ENCODE data around the gene ALDOC.

The ALDOC gene

DNA sequence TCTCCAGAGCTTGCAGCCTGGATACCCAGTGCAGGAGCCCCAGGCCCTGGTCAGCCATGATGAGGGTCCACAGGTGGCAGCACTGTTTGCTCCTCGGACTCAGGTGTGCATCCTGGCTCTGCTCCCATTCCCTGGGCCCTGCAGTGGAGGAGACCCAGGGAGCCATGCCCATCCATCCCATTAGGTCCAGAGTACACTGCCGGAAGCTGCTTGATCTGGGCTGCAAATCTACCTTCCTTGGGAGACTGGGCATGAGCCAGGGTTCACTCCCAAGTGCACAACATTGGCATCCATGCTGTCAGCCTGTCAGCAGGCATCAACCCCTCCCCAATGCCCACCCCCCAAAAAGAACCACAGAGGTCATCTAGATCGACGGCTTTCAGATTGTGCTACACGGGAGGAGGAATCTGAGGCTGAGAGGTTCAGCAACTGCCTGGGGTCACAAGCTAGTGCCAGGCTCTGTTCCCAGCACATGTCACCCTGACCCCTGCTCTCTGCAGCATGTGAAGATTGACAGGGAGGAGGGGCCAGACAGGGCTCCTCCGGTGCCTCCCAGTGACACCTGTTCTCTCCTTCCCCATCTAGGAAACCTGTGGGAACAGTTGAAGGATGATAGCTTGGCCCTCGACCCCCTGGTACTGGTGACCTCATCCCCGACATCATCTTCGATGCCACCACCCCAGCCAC lies 40.0 kb downstream of the ALDOC start:
- no peak for TF ChIP-seq CTCF (conservative IDR thresholded peaks at IDR 0.05; ENCODE audit: low read depth)
- H3K27ac ChIP-seq, result no peak overlapping the region
- no peak for DNase-seq (ENCODE audit: low spot score)
- CTCF ChIA-PET, result interaction anchor here (0.9 to 1.0 kb wide), 2 partner anchors 11 to 44 kb away, joined by 4 to 5 read pairs; no protein-coding TSS in a partner anchor
- POLR2A ChIA-PET (ENCODE audit: low non-redundant PET), result no interaction called here

GRCh38 chr17:28534740-28535375 lies 41.8 kb downstream of the ALDOC start:
- ChIA-PET CTCF (interaction anchor here (0.6 to 1.1 kb wide), 2 partner anchors 25 to 154 kb away, joined by 3 to 4 read pairs; no protein-coding TSS in a partner anchor), POLR2A (ENCODE audit: low non-redundant PET) (no interaction called here)
- TF ChIP-seq CTCF (conservative IDR thresholded peaks at IDR 0.05; ENCODE audit: low read depth), result no peak
- no peak overlapping the region for H3K27ac ChIP-seq
- no peak for DNase-seq (ENCODE audit: low spot score)

DNA sequence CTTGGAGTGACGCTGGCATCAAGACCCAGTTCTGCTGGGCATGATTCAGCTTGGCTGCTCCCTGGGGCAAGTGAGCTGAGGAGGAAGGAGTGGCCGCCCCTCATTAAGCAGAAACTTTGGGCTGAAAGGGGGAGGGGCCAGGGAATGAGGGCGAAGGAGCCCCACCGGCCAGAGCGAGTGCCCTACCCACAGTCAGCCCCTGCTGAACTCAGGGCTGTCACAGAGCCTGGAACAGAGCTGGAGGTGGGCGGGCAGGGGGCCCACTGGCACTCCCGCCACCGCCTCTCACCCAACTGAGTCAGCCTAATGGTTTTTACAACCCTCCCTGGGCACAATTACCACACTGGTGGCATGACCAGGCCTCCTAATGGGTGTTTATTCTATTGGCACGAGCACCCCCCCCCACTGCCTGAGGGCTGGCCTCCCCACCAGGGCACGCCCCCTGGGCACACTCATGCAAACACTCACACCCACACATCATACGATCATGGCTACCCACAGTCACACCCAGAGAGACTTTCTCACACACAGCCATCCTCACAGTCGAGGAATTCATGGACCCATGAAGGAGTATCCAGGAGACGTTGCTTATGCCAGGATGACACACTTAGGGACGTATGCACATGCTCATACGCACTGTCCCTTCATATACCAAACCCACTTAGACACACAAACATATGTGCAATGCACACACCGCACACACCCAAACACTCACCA lies 43.4 kb downstream of the ALDOC start:
- TF ChIP-seq CTCF (conservative IDR thresholded peaks at IDR 0.05; ENCODE audit: low read depth), result no peak
- CTCF ChIA-PET, result interaction anchor here (0.5 kb wide), 1 partner anchor 33 kb away, joined by 3 read pairs; no protein-coding TSS in a partner anchor
- peak; percentile 57 for DNase-seq (ENCODE audit: low spot score)
- POLR2A ChIA-PET (ENCODE audit: low non-redundant PET), result no interaction called here
- peak overlapping the region; percentile 68 for H3K27ac ChIP-seq

DNA sequence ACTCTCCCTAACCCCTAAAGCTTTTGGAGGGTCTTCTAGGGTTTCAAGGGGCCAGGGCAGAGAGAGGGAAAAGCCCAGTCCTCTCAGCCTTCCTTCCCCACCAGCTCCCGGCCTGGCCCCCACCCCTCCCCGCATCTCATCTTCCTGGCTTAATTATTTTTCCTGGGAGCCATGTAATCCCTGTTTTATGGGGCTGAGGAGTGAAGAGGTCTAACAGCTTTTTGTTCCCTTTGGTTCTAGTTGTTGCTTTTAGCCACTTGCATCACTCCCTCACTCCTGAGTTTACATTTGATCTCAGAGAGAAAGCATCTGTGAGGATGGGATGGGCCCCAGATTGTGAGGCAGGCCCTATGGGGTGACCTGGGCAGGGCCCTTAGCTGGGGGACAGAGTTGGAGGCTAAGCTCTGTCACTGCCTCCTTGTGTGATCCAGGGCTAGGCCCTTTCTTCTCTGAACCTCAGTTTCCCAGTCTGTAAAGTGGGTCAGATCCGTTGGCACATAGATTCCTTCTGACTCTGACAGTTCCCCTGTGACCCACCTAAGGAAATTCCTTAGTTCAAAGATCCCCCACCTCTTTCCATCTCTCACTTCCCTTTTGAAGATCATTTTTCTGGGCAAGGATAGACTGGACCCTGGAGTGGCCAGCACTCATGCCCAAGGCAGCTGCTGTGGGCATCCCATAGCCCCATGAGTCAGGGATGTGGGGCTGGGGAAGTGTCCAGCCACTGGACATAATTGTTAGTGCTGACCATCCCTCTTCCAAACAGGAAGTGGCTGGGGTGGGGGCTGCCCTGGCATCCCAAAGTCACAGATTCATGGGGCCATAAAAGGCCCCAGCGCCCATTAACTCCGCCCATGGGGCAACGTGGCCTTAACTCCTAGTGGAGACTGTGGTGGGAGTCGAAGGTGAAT lies 44.4 kb downstream of the ALDOC start:
- no peak for TF ChIP-seq CTCF (conservative IDR thresholded peaks at IDR 0.05; ENCODE audit: low read depth)

GRCh38 chr17:28530926-28531325 lies 45.8 kb downstream of the ALDOC start:
- ChIA-PET CTCF (no interaction called here), POLR2A (ENCODE audit: low non-redundant PET) (no interaction called here)
- no peak overlapping the region for H3K27ac ChIP-seq
- no peak for TF ChIP-seq CTCF (conservative IDR thresholded peaks at IDR 0.05; ENCODE audit: low read depth)
- no peak for DNase-seq (ENCODE audit: low spot score)

More for the DNA sequence above, 44.4 kb downstream of the ALDOC start:
- ChIA-PET CTCF (no interaction called here), POLR2A (ENCODE audit: low non-redundant PET) (no interaction called here)
- no peak for DNase-seq (ENCODE audit: low spot score)
- peak overlapping the region; percentile 68 for H3K27ac ChIP-seq

DNA sequence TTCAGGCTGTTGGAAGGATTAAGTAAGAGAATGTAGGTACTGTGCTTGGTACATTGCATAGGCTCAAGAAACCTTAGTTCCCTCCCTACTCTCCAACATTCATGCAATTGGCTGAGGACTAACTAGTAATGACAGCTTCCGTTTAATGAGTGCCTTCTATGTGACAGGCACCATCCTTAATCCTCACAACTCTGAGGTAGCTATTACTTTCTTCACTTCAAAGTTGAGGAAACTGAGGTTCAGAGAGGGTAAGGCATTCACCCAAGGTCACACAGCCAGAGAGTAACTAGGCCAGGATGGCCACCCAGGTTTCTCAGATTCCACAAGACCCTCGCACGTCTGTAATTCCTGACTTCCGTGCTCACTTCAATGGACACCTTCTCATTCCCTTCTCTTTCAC lies 46.4 kb downstream of the ALDOC start:
- H3K27ac ChIP-seq, result no peak overlapping the region
- CTCF ChIA-PET, result no interaction called here
- DNase-seq (ENCODE audit: low spot score), result no peak
- TF ChIP-seq CTCF (conservative IDR thresholded peaks at IDR 0.05; ENCODE audit: low read depth), result no peak
- POLR2A ChIA-PET (ENCODE audit: low non-redundant PET), result no interaction called here

Data from RWPE1 (cell line).